Hematopoietic multipotent progenitor cell treated with erythropoietin and hydrocortisone succinate and interleukin-3 and kit ligand, for 6 days (in vitro differentiated cells): ENCODE measurements around the gene SLC5A4.
A peak's percentile ranks its signal among the peaks of the same experiment; 100 is the strongest.

ENCODE experiments used
- DNase-seq: peaks from one replicate; pipeline ENCODE4 v3.0.0-alpha.2; 2015

SLC5A4 gene

GRCh38 chr22:32232191-32232830 lies 22.8 kb downstream of the SLC5A4 start:
- DNase-seq: no peak

GRCh38 chr22:32226326-32227104 lies 28.6 kb downstream of the SLC5A4 start:
- no peak for DNase-seq

- DNase-seq: no peak
Measured at GRCh38 chr22:32222991-32223390, 32.2 kb downstream of the SLC5A4 start.

DNA sequence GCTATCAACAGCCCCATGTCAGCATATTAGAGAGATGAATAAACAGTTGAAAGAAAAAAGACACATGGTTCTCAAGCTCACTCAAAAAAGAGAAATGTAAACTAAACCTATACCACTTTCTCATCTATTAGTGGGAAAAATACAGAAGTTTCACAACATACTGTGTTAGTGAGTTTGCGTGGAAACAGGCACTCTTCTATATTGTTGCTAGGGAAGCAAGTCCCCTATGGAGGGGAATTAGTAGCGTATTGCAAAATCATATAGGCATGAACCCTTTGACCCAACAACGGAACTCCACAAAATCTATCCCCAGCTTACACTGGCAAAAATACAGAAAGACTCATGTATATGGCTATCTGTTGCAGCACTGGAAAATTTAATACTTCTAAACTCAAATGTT lies 36.1 kb downstream of the SLC5A4 start:
- DNase-seq: peak; percentile 18

GRCh38 chr22:32218470-32218869 lies 36.7 kb downstream of the SLC5A4 start:
- DNase-seq: peak; percentile 20

DNA sequence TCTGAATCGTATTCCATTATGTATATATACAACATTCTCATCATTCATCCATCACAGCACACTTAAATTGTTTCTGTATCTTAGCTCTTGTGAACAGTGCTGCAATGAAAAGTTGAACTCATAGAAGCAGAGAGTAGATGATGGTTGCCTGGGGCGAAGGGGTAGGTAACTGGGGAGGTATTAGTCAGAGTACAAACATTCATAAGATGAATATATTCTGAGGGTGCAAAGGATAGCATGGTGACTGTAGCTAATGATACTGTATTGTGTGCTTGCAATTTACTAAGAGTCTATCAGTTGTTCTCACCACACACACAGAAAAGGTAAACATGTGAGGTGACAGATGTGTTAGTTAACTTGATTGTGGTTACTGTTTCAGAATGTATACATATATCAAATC lies 37.7 kb downstream of the SLC5A4 start:
- no peak for DNase-seq

DNA sequence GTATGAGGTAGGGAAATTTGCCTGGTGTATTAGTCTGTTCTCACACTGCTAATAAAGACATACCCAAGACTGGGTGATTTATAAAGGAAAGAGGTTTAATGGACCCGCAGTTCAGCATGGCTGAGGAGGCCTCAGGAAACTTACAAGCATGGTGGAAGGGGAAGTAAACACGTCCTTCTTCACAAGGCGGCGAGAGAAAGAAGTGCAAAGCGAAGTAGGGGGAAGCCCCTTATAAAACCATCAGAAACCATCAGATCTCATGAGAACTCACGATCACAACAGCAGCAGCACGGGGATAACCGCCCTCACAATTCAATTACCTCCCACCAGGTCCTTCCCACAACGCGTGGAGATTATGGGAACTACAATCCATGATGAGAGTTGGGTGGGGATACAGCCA lies 38.2 kb downstream of the SLC5A4 start:
- DNase-seq: no peak

DNA sequence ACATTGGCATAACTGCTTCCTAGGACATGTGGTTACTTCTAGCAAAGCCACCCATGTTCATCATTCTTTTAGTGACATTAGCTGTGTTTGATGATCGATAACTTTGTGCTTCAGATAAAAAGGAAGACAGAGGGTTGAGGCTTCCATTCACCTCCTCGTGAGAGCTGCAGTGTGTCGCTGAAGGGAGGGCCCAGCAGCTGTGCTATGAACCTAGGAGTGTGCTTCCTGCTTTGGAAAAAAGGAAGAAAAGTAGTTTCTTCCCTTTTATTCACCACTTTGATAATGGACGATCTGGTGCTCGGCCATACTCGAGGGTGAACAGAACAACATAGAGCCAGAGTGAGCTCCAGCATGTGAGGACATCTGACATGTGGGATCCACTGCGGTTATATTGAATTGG lies 44.1 kb downstream of the SLC5A4 start:
- no peak for DNase-seq

GRCh38 chr22:32208681-32209080 lies 46.5 kb downstream of the SLC5A4 start:
- no peak for DNase-seq

DNA sequence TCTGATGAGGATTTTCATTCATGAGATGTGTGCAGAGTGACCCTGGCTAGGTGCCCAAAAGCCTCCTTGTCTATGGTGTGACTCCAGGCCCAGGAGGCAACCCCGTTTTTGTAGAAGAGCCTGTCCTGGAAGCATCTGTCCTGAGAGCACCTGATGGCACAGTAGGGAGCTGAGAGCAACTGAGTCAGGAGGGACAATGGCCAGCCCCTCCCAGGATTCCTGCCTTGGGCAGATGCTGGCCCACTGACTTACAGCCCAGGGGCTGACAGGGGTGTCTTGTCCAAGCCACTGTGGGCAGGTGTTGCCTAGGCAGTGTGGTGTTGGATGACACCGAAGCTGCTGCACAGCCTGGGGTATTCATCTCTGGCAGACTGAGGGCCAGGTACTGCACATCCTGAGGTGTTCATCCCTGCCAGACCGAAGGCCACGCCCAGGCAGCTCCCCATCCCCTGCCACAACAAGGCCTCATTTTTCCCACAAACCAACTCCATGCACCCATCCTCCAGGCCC lies 47.1 kb downstream of the SLC5A4 start:
- DNase-seq: no peak

DNA sequence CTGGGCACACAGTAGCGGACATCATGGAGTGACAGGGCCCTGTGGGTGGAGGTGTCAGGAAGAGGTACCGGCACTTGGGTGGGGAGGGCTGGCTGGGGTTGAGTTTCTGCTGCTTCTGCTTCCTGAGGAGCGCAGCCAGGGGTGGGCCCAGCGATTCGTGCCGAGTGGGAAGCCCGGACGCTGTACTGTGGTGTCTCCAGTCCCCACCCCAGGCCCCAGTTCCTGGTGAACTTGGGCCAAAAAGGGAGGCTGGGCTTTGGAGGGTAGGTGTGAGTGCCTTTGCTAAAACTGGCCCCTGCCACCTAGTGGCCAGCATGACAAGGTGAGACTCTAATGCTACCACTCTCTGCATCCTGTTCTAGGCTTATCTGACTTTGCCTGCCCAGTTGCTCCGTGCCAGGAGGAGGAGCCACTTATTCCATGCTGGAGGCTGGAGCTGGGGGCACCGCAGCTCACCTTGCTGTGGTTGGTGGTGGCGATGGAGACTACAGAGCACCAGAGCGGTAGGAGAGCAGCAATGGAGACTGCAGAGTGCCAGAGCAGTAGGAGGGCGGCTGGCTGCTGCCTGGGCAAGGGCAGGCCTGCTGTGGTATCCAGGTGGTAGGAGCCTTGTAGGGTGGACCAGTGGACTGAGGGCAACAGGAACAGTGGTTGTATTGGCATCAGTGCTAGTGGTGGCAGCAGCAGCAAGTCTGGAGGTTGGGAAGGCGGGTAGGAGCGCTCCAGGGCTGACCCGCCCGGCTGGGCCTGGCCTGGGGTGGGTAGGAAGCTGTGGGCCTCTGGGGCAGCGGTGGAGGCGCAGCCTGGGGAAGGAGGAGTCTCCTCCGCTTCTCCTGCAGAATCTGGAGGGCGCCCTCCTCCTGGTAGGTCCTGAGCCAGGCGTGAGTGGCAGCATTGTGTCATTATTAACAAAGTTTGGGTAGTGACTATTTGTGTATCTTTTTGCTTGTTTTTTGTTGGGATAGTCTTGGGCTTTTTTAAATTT lies 48.1 kb downstream of the SLC5A4 start:
- DNase-seq: peak; percentile 79

DNA sequence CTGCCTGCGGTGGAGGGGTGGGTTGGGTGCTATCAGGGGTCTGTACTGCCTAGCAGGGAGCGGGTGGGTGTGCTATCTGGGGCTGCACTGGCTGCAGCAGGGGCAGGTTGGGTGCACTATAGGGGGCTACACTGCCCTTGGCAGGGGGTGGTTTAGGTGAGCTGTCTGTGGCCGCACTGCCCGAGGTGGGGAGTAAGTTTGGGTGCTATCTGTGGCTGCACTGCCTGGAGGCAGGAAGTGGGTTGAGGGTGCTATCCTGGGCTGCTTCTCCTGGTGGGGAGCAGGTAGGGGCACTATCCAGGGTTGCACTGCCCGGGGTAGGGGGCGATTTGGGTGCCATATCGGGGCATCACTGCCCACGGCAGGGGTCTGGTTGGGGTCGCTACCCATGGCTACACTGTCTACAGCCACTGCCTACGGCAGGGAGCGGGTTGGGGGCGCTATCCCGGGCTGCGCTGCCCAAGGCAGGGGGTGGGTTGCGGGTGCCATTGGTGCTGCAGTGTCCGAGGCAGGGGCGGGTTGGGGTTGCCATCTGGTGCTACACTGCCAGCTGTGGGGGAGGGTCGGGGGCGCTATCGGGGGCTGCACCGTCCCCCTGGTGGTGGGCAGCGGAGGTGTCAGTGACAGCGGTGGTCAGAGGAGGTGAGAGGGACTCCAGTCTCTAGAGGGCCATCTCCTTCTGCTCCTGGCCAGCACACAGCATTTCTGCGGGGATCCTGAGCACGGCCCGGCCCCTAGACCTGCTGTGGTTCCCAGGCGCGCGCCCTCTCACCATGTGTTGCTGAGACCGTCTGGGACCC lies 49.0 kb downstream of the SLC5A4 start:
- DNase-seq: no peak

- peak; percentile 24 for DNase-seq
Measured at GRCh38 chr22:32204856-32205722, 50.1 kb downstream of the SLC5A4 start, which contains the start of gene RFPL2. RFPL2 (minus strand) TSS chr22:32205073; CDS start chr22:32202451, 2,622 bp downstream.

DNA sequence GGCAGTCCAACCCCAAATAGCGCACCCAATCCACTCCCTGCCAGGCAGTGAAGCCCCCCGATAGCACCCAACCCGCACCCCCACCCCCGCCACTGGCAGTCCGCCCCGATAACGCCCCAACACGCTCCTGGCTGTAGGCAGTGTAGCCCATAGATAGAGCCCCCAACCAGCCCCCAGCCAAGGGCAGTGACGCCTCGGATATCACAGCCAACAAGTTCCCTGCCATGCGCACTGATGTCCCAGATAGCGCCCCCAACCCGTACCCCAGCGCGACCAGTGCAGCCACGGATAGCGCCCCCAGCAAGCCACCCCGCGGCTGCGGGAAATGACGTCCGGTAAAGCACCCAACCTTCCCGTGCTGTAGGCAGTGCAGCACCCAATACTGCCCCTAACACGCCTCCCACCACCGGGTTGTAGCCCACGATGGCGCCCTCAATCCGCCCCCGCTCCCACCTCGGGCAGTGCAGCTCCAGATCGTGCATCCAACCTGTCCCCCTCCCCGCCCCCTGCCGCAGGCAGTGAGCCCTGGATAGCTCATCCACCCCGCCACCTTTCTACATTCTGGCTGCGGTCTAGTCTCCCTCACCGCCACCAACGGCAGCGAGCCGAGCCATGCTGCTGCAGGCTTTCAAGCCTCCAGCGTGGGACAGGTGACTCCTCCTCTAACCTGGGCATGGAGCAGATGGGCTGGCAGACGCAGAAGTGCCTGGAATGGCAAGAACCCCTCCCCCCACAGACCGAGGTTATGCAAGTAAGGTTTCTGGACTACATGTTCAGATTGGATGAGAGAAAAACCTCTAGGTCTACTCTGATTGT lies 50.9 kb downstream of the SLC5A4 start:
- peak; percentile 30 for DNase-seq

GRCh38 chr22:32203181-32204039 lies 51.7 kb downstream of the SLC5A4 start:
- DNase-seq: peak; percentile 74

DNA sequence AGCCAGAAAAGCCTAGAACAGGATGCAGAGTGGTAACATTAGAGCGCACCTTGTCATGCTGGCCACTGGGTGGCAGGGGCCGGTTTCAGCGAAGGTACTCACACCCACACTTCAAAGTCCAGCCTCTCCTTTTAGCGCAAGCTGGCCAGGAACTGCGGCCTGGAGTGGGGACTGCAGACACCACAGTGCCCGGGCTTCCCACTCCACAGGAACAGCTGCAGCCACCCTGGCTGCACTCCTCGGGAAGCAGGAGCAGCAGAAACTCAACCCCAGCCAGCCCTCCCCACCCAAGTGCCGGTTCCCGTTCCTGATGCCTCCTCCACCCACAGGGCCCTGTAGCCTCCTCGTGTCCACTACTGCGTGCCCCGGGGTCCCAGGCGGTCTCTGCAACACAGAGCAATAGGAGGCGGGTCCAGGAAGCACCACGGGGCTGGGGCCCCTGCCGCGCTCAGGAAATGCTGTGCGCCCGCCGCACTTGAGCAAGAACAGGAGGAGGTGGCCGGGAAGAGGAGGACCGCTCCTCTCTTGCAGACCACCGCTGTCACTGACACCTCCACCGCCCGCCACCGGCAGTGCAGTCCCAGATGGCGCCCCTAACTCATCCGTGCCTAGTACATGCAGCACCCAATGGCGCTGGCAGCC lies 52.5 kb downstream of the SLC5A4 start:
- DNase-seq: peak; percentile 66

- no peak for DNase-seq
Measured at GRCh38 chr22:32202161-32202538, 53.0 kb downstream of the SLC5A4 start.

DNA sequence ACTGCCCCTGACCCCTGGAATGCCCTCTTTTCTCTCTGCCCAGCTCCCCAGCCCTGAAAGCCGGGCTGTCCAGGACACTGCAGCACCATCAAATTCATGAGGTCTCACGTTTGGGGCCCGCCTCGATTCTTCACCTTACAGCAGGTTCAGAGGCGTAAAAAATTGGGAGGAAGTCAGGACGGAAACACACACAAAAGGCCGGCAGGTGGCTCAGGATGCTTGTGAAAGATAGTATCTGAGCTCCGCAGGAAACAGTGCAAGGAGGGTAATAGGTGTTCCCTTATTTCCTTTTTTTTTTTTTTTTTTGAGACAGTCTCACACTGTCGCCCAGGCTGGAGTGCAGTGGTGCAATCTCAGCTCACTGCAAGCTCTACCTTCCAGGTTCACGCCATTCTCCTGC lies 54.4 kb downstream of the SLC5A4 start:
- DNase-seq: no peak

DNA sequence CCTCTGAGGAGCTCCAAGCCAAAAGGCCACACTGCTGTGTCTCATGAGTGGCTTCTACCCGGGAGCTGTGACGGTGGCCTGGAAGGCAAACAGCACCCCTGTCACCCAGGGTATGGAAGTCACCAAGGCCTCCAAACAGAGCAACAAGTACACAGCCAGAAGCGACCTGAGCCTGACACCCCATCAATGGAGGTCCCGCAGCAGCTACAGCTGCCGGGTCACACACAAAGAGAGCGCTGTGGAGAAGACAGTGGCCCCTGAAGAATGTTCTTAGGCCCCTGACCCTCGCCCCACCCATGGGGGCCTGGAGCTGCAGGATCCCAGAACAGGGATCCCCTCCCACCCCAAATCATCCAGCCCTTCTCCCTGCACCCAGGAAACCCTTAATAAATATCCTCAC lies 55.2 kb downstream of the SLC5A4 start:
- no peak for DNase-seq
